Panc1 (cell line): ENCODE data around the gene TRIO. TPM values are rescaled to one million over a fixed set of nuclear protein-coding genes. Genes with fewer than 3 reads are reported as not detected.

Source experiments
- ATAC-seq: fragments of 200-7000 bp; cut with Tn5 transposase; 2 replicates; pipeline ENCODE4 v1.9.1; 2020; ENCODE audit warnings: mild to moderate bottlenecking, moderate library complexity
- BruUV-seq: library from RNA; stranded (reverse); fragments of 400-500 nt; replicated peaks from 2 replicates; lab custom pipeline; 2021; lab: Mats Ljungman, UMichigan
- CTCF ChIA-PET: fragments of 300-600 bp; sonication (Branson Sonifier 250); formaldehyde crosslinking; loops from one replicate; lab custom pipeline; 2022; ENCODE audit warnings: antibody characterized with exemption; lab: Charles Lee
- POLR2A ChIA-PET: fragments of 300-600 bp; sonication (Branson Sonifier 250); formaldehyde crosslinking; loops from one replicate; lab custom pipeline; 2022; ENCODE audit warnings: antibody characterized with exemption; lab: Charles Lee
- DNase-seq: peaks from one replicate; pipeline ENCODE4 v3.0.0-alpha.2; 2010; ENCODE audit warnings: low read depth, low spot score
- H3K27ac ChIP-seq: 2 replicates; pipeline ENCODE4 v1.5.1; 2011; ENCODE audit warnings: mild to moderate bottlenecking, low read length, inconsistent platforms
- H3K27me3 ChIP-seq: fragments of 200-500 bp; sonication (Bioruptor generic); 2 replicates; pipeline ENCODE4 v1.6.0; 2014; ENCODE audit warnings: low read length, inconsistent platforms; ENCODE audit not compliant: control insufficient read depth, insufficient read depth
- H3K36me3 ChIP-seq: fragments of 200-500 bp; sonication (Bioruptor generic); 2 replicates; pipeline ENCODE4 v1.5.1; 2014; ENCODE audit warnings: inconsistent platforms, mild to moderate bottlenecking, low read length, moderate library complexity; ENCODE audit not compliant: control insufficient read depth, insufficient read depth
- H3K4me1 ChIP-seq: 2 replicates; pipeline ENCODE4 v1.5.1; 2011; ENCODE audit warnings: inconsistent platforms, mild to moderate bottlenecking, low read length, moderate library complexity; ENCODE audit not compliant: control insufficient read depth, insufficient read depth
- H3K4me3 ChIP-seq, 2 experiments: 2 replicates each; pipeline ENCODE4 v1.5.1; 2011 to 2012; ENCODE audit warnings: low read depth in 2 of 2, low read length in 2 of 2, mild to moderate bottlenecking in 2 of 2, inconsistent platforms in 1 of 2, moderate library complexity in 1 of 2
- H3K9me3 ChIP-seq: fragments of 200-500 bp; sonication (Bioruptor generic); 2 replicates; pipeline ENCODE4 v1.5.1; 2014; ENCODE audit warnings: low read depth, mild to moderate bottlenecking, inconsistent platforms, low read length, moderate library complexity; ENCODE audit not compliant: control insufficient read depth, insufficient read depth
- POLR2AphosphoS5 ChIP-seq: IDR thresholded peaks from 2 replicates; pipeline ENCODE4 v1.6.1; 2012; ENCODE audit warnings: mild to moderate bottlenecking, low read depth, low read length, moderate library complexity
- SIN3A ChIP-seq: IDR thresholded peaks from 2 replicates; pipeline ENCODE4 v1.6.1; 2012; ENCODE audit warnings: low read depth, mild to moderate bottlenecking, low read length, moderate library complexity, borderline replicate concordance; ENCODE audit not compliant: insufficient read depth
- TCF7L2 ChIP-seq: IDR thresholded peaks from 2 replicates; pipeline ENCODE4 v1.6.1; 2011; ENCODE audit warnings: mild to moderate bottlenecking, low read depth, low read length, inconsistent platforms
- in situ Hi-C: cut with HindIII; loops from 2 replicates; pipeline ENCODE4 v1.10.0; 2016; ENCODE audit warnings: low sequenced_read_pairs, low pct_unique_long_range_greater_than_20kb
- intact Hi-C: fragments of 100-400 bp; cut with micrococcal nuclease; formaldehyde crosslinking; loops from one replicate; pipeline ENCODE4 v1.10.0; 2022; ENCODE audit not compliant: unreplicated experiment
- total RNA-seq: library from RNA; stranded (reverse); gene quantifications from one replicate; pipeline ENCODE4 v1.2.1, GENCODE V29; 2021; ENCODE audit not compliant: unreplicated experiment
- TF ChIP-seq, protein P1 (sequence below), 2 experiments: IDR thresholded peaks; 2 replicates each; pipeline ENCODE4 v1.6.1; 2011 to 2012; ENCODE audit warnings: low read depth in 2 of 2, control low read depth in 1 of 2, low read length in 1 of 2, mild to moderate bottlenecking in 1 of 2, moderate library complexity in 1 of 2; ENCODE audit not compliant: insufficient read depth in 1 of 2
- TF ChIP-seq, protein P2 (sequence below): fragments of 450-650 bp; IDR thresholded peaks from 2 replicates; pipeline ENCODE4 v1.5.1; 2017; ENCODE audit warnings: mild to moderate bottlenecking

TRIO gene
- total RNA-seq, 1 experiment from 2014 or later: 349 TPM

DNA sequence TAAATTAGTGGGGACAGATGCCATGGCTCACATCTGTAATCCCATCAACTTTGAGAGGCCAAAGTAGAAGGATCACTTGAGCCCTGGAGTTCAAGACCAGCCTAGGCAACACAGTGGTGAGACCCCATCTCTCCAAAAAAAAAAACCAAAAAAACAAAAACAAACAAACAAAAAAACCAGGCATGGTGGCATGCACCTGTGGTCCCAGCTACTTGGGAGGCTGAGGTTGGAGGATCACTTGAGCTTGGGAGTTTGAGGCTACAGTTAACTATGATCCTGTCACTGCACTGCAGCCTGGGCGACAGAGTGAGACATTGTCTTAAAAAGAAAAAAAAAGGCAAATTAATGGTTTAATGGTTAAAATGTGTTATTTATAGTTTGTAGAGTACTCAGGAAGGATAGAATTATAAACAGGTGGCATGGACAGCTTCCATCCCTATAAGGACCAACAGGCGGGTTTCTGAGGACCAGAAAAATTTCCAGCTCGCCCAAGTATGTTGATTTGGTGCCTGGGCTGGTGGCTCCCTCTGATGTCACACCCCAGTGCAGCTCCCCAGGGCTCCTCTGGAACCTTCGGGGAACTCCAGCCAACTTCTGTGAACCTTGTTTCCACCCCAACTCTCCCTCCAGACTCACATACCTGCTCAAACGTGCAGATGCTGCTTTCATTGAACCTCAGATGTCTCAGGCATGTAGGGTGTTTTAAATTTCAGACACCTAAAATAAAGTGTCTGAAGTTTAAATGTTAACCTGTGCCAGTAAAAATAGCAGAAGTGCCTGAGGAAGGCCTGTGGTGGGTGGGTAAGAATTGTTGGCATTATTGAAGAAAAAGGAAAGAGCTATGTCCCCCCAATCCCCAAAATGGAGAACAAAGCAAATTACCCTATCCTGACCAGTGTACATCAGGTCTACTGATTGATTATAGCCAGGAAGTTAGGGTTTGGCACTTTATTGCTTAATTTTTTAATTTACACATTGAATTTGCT is 69.0 kb downstream of the TRIO start:
- peaks cover 3% of the 10 kb centered on the region; the same call in 1 of the 2 replicates for H3K36me3 ChIP-seq
- BruUV-seq: no TSS peak
- intact Hi-C loops (no loop called here), in situ Hi-C loops (no loop called here)
- H3K4me1 ChIP-seq: peaks cover 100% of the 10 kb centered on the region
- ChIA-PET CTCF (no interaction called here), POLR2A (interaction anchor here (0.6 to 0.7 kb wide), 3 partner anchors 10 to 47 kb away, joined by 3 to 4 read pairs (median 3); no protein-coding TSS in a partner anchor)
- H3K27ac ChIP-seq: peak overlapping the region; percentile 99
- no peak for DNase-seq
- no peak for TF ChIP-seq SIN3A
- 0 out of 2 replicates have a peak, but pooled peaks have one; percentile 34 for TF ChIP-seq POLR2AphosphoS5
- ATAC-seq: no peak
- H3K9me3 ChIP-seq: no peaks in the 10 kb centered on the region
- no peak overlapping the region for H3K4me3 ChIP-seq
- no peaks in the 10 kb centered on the region for H3K27me3 ChIP-seq

DNA sequence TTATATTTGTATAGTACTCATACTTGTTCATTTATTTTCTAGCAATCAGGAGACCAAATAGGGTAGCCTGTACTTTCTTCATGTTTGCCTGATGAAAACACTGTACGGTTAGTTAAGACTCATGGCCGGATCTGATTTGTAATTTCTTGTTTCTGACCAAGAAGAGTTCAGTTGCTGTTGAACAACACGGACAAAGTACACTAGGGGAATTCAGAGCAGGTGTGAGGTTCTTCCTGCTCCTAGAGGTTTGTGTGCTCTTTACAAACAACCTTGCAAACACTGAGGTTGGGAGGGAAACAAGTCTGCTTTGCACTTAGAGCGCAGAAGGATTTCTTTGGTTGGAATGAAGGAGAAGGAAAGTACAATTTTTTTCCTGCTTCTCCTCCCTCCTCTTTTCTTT is 69.7 kb downstream of the TRIO start:
- CTCF ChIA-PET: no interaction called here
- intact Hi-C loops (no loop called here), in situ Hi-C loops (no loop called here)
- POLR2A ChIA-PET: no interaction called here
- Histone ChIP-seq H3K27ac (peak overlapping the region; percentile 99), H3K4me3 (no peak overlapping the region), H3K27me3 (no peaks in the 10 kb centered on the region), H3K9me3 (no peaks in the 10 kb centered on the region), H3K36me3 (peaks cover 3% of the 10 kb centered on the region; the same call in 1 of the 2 replicates), H3K4me1 (peaks cover 100% of the 10 kb centered on the region)
- ATAC-seq: no peak
- no TSS peak for BruUV-seq
- no peak for TF ChIP-seq TCF7L2
- TF ChIP-seq POLR2AphosphoS5: no peak; the same call in 1 of the 2 replicates
- TF ChIP-seq, protein P1, sequence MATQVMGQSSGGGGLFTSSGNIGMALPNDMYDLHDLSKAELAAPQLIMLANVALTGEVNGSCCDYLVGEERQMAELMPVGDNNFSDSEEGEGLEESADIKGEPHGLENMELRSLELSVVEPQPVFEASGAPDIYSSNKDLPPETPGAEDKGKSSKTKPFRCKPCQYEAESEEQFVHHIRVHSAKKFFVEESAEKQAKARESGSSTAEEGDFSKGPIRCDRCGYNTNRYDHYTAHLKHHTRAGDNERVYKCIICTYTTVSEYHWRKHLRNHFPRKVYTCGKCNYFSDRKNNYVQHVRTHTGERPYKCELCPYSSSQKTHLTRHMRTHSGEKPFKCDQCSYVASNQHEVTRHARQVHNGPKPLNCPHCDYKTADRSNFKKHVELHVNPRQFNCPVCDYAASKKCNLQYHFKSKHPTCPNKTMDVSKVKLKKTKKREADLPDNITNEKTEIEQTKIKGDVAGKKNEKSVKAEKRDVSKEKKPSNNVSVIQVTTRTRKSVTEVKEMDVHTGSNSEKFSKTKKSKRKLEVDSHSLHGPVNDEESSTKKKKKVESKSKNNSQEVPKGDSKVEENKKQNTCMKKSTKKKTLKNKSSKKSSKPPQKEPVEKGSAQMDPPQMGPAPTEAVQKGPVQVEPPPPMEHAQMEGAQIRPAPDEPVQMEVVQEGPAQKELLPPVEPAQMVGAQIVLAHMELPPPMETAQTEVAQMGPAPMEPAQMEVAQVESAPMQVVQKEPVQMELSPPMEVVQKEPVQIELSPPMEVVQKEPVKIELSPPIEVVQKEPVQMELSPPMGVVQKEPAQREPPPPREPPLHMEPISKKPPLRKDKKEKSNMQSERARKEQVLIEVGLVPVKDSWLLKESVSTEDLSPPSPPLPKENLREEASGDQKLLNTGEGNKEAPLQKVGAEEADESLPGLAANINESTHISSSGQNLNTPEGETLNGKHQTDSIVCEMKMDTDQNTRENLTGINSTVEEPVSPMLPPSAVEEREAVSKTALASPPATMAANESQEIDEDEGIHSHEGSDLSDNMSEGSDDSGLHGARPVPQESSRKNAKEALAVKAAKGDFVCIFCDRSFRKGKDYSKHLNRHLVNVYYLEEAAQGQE (IDR thresholded peaks at IDR 0.05; ENCODE audit: insufficient read depth in 1 of 2, low read depth in 2 of 2, low read length in 1 of 2): no peak
- TF ChIP-seq SIN3A: no peak
- TF ChIP-seq, protein P2, sequence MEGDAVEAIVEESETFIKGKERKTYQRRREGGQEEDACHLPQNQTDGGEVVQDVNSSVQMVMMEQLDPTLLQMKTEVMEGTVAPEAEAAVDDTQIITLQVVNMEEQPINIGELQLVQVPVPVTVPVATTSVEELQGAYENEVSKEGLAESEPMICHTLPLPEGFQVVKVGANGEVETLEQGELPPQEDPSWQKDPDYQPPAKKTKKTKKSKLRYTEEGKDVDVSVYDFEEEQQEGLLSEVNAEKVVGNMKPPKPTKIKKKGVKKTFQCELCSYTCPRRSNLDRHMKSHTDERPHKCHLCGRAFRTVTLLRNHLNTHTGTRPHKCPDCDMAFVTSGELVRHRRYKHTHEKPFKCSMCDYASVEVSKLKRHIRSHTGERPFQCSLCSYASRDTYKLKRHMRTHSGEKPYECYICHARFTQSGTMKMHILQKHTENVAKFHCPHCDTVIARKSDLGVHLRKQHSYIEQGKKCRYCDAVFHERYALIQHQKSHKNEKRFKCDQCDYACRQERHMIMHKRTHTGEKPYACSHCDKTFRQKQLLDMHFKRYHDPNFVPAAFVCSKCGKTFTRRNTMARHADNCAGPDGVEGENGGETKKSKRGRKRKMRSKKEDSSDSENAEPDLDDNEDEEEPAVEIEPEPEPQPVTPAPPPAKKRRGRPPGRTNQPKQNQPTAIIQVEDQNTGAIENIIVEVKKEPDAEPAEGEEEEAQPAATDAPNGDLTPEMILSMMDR: no peak
- DNase-seq: no peak
